K562 (cell line): ENCODE results near the gene SLC43A2.

Experiments
- DDX20 ChIP-seq: fragments of 450-650 bp; IDR thresholded peaks from 2 replicates; pipeline ENCODE4 v1.6.1; 2016; ENCODE audit warnings: missing genetic modification characterization, low read depth, mild to moderate bottlenecking, missing compliant biosample characterization, moderate library complexity
- DNMT1 ChIP-seq: fragments of 450-650 bp; IDR thresholded peaks from 2 replicates; pipeline ENCODE4 v1.6.1; 2016; ENCODE audit warnings: antibody characterized with exemption, mild to moderate bottlenecking
- ELF1 ChIP-seq: fragments of 200-800 bp; sonication (Bioruptor generic); IDR thresholded peaks from 2 replicates; pipeline ENCODE4 v1.6.1; 2016; ENCODE audit warnings: missing genetic modification characterization, missing compliant biosample characterization
- EZH2 ChIP-seq: IDR thresholded peaks from 2 replicates; pipeline ENCODE4 v1.6.1; 2012; ENCODE audit warnings: low read depth, mild to moderate bottlenecking, inconsistent platforms, low read length, borderline replicate concordance
- HMG20B ChIP-seq: fragments of 250-450 bp; sonication (Bioruptor Pico); IDR thresholded peaks from 2 replicates; pipeline ENCODE4 v1.5.0; 2021; ENCODE audit warnings: mild to moderate bottlenecking
- KDM5B ChIP-seq: fragments of 200-600 bp; sonication (generic); IDR thresholded peaks from 2 replicates; pipeline ENCODE4 v1.6.1; 2012; ENCODE audit warnings: low read depth, mild to moderate bottlenecking, moderate library complexity, low read length, control low read depth, inconsistent platforms; ENCODE audit not compliant: insufficient replicate concordance
- MYNN ChIP-seq, 2 experiments: sonication (generic); formaldehyde crosslinking in 1 of 2; IDR thresholded peaks; 2 replicates each; pipeline versions ENCODE4 v1.5.0 to v1.6.1; 2016 to 2020; ENCODE audit warnings: antibody characterized with exemption in 1 of 2, missing genetic modification reagents in 1 of 2
- NRF1 ChIP-seq, 2 experiments: fragments of 450-650 bp; IDR thresholded peaks in 1 of 2; conservative IDR thresholded peaks in 1 of 2; 2 replicates each; pipeline ENCODE4 v1.6.1; 2014; ENCODE audit warnings: mild to moderate bottlenecking in 2 of 2
- POLR2A ChIP-seq: fragments of 450-650 bp; conservative IDR thresholded peaks from 2 replicates; pipeline ENCODE4 v1.6.1; 2016
- RAD21 ChIP-seq, 2 experiments: fragments of 250-450 bp in 1 of 2; fragments of 450-650 bp in 1 of 2; sonication (Bioruptor Pico) in 1 of 2; formaldehyde crosslinking in 1 of 2; IDR thresholded peaks in 1 of 2; conservative IDR thresholded peaks in 1 of 2; 2 replicates each; pipeline versions ENCODE4 v1.4.0 to v1.8.0; 2020 to 2022; ENCODE audit warnings: mild to moderate bottlenecking in 2 of 2, moderate library complexity in 1 of 2
- SMC3 ChIP-seq: conservative IDR thresholded peaks from 2 replicates; pipeline ENCODE4 v1.6.1; 2011; ENCODE audit warnings: low read depth, low read length, improper control_type of control experiment; ENCODE audit not compliant: insufficient read depth
- YBX1 ChIP-seq: fragments of 450-650 bp; IDR thresholded peaks from 2 replicates; pipeline ENCODE4 v1.7.1; 2016; ENCODE audit warnings: mild to moderate bottlenecking
- ZFP36 ChIP-seq: fragments of 150-350 bp; IDR thresholded peaks from 2 replicates; pipeline ENCODE4 v1.6.1; 2018; ENCODE audit warnings: low read length, low read depth; ENCODE audit not compliant: partially characterized antibody
- ZNF175 ChIP-seq: fragments of 200-800 bp; sonication (Bioruptor generic); IDR thresholded peaks from 2 replicates; pipeline ENCODE4 v1.6.1; 2016; ENCODE audit warnings: low read depth, mild to moderate bottlenecking, missing genetic modification characterization, missing compliant biosample characterization

GRCh38 chr17:1553354-1554266 is 75.0 kb downstream of the SLC43A2 start:
- TF ChIP-seq EZH2 = no peak
- TF ChIP-seq DNMT1 = no peak
- no peak for TF ChIP-seq ZNF175 (CRISPR knock-in tag)
- TF ChIP-seq DDX20 (tag) = no peak
- no peak for TF ChIP-seq YBX1
- TF ChIP-seq POLR2A = no peak
- TF ChIP-seq ELF1 (tag) = no peak
- no peak for TF ChIP-seq ZFP36
- no peak for TF ChIP-seq MYNN (IDR thresholded peaks at IDR 0.05)
- no peak for TF ChIP-seq MYNN (CRISPR knock-in tag; IDR thresholded peaks at IDR 0.05)
- TF ChIP-seq HMG20B = no peak
- TF ChIP-seq KDM5B = no peak
- TF ChIP-seq RAD21 (CRISPR knock-in tag; conservative IDR thresholded peaks at IDR 0.05 in 1 of 2, IDR thresholded peaks at IDR 0.05 in 1 of 2) = no peak
- no peak for TF ChIP-seq NRF1 (conservative IDR thresholded peaks at IDR 0.05 in 1 of 2, IDR thresholded peaks at IDR 0.05 in 1 of 2)
- no peak for TF ChIP-seq SMC3
